ENCODE data around the gene PEX14.

GRCh38 chr1:10495952-10496351, 21.2 kb downstream of the PEX14 start:
- TF ChIP-seq, protein P1, sequence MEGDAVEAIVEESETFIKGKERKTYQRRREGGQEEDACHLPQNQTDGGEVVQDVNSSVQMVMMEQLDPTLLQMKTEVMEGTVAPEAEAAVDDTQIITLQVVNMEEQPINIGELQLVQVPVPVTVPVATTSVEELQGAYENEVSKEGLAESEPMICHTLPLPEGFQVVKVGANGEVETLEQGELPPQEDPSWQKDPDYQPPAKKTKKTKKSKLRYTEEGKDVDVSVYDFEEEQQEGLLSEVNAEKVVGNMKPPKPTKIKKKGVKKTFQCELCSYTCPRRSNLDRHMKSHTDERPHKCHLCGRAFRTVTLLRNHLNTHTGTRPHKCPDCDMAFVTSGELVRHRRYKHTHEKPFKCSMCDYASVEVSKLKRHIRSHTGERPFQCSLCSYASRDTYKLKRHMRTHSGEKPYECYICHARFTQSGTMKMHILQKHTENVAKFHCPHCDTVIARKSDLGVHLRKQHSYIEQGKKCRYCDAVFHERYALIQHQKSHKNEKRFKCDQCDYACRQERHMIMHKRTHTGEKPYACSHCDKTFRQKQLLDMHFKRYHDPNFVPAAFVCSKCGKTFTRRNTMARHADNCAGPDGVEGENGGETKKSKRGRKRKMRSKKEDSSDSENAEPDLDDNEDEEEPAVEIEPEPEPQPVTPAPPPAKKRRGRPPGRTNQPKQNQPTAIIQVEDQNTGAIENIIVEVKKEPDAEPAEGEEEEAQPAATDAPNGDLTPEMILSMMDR (IDR thresholded peaks at IDR 0.05 in 2 of 3, conservative IDR thresholded peaks at IDR 0.05 in 1 of 3; ENCODE audit: borderline replicate concordance in 1 of 3, insufficient read depth in 1 of 3, low read depth in 2 of 3, low read length in 2 of 3): no peak
- no peak for TF ChIP-seq POLR2A (IDR thresholded peaks at IDR 0.05; ENCODE audit: borderline replicate concordance, extremely low read depth, insufficient read depth, insufficient read length)
